ENCODE data around the gene GSE1.
A peak's percentile ranks its signal among the peaks of the same experiment; 100 is the strongest.

GSE1 gene

GRCh38 chr16:85650844-85651628, 37.9 kb downstream of the GSE1 start:
- no peak overlapping the region for H3K4me3 ChIP-seq (ENCODE audit: low read length)
- TF ChIP-seq, protein P1, sequence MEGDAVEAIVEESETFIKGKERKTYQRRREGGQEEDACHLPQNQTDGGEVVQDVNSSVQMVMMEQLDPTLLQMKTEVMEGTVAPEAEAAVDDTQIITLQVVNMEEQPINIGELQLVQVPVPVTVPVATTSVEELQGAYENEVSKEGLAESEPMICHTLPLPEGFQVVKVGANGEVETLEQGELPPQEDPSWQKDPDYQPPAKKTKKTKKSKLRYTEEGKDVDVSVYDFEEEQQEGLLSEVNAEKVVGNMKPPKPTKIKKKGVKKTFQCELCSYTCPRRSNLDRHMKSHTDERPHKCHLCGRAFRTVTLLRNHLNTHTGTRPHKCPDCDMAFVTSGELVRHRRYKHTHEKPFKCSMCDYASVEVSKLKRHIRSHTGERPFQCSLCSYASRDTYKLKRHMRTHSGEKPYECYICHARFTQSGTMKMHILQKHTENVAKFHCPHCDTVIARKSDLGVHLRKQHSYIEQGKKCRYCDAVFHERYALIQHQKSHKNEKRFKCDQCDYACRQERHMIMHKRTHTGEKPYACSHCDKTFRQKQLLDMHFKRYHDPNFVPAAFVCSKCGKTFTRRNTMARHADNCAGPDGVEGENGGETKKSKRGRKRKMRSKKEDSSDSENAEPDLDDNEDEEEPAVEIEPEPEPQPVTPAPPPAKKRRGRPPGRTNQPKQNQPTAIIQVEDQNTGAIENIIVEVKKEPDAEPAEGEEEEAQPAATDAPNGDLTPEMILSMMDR (conservative IDR thresholded peaks at IDR 0.05; ENCODE audit: low read depth, low read length): no peak
- DNase-seq (ENCODE audit: low read depth): no peak

DNA sequence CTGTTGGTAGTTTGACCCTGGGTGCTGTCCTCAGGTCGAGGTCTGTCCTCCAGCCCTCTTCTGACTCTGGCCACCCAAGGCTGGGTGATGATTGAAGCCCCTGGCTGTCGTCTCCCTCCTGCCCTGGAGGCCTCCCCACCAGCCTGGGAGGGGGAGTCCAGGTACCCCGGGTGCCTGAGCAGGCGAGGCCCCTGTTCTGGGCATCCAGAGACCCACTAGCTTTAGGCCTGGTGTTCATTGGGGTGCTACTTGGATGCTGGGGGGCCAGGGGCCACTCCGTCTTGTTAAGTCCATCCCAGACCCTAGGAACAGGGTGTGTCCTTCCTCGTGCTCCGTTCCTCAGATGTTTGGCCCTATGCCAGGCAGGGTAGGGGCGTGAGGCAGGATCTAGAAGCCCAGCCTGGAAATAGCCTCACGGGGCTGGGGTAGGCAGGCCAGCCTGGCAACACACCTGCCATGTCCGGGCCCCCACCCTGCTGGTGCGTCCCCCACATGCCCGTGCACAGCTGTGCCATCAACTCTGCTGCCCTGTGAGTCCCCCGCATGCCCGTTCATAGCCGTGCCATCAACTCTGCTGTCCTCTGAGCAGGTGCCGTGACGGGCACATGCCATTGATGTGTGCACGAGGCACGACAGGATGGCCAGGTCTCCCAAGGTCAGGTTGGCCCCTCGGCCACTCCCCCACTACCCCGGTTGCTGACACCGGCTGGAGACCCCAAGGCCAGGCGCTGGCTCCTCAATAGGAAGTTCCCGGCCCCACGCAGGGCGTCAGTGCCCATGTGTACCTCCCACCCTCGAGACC, 38.7 kb downstream of the GSE1 start:
- DNase-seq (ENCODE audit: low read depth): peak; percentile 54
- TF ChIP-seq, protein P1 (conservative IDR thresholded peaks at IDR 0.05; ENCODE audit: low read depth, low read length): no peak
- no peak overlapping the region for H3K4me3 ChIP-seq (ENCODE audit: low read length)

- no peak for DNase-seq (ENCODE audit: low read depth)
- no peak overlapping the region for H3K4me3 ChIP-seq (ENCODE audit: low read length)
These were observed 39.5 kb downstream of the GSE1 start for GRCh38 chr16:85652431-85653221.

GRCh38 chr16:85653290-85653891, 40.3 kb downstream of the GSE1 start:
- no peak overlapping the region for H3K4me3 ChIP-seq (ENCODE audit: low read length)
- DNase-seq (ENCODE audit: low read depth): no peak
- TF ChIP-seq, protein P1 (conservative IDR thresholded peaks at IDR 0.05; ENCODE audit: low read depth, low read length): no peak

More at GRCh38 chr16:85652431-85653221, 39.5 kb downstream of the GSE1 start:
- TF ChIP-seq, protein P1 (conservative IDR thresholded peaks at IDR 0.05; ENCODE audit: low read depth, low read length): no peak

DNA sequence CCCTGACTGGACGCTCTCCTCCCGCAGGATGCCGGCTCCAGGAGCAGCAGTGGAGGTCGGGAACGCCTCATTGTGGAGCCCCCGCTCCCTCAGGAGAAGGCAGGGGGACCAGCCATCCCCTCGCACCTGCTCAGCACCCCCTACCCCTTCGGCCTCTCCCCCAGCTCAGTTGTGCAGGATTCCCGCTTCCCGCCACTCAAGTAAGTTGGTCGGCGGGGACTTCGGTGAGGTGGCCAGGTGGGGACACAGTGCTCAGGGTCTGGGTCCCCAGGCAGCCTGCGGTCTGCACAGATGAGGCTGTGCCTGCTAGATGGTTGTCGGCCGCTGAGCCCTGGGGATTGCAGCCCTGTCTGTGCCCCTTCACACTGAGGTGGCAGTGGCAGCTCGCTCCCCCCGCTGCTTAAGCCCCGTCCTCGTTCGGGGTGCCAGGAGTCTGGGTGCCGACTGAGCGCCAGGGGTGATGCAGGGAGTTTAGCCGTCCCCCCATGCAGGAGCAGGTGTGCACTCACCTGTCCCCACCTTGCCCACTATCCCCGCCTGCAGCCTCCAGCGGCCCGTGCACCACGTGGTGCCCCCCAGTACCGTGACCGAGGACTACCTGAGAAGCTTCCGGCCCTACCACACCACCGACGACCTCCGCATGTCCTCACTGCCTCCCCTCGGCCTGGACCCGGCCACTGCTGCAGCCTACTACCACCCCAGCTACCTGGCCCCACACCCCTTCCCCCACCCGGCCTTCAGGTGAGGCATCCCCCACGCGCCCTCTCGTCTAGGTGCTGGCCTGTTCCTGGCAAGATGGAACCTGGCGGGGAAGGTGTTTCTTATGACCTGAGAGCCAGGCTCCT, 41.4 kb downstream of the GSE1 start:
- DNase-seq (ENCODE audit: low read depth): no peak
- no peak overlapping the region for H3K4me3 ChIP-seq (ENCODE audit: low read length)
- TF ChIP-seq, protein P1 (conservative IDR thresholded peaks at IDR 0.05; ENCODE audit: low read depth, low read length): no peak
